PFSK-1 (cell line): Measurements from ENCODE around the gene B3GAT1.

Source experiments
- POLR2AphosphoS5 ChIP-seq: IDR thresholded peaks from 2 replicates; pipeline ENCODE4 v1.6.1; 2012; ENCODE audit warnings: low read depth, mild to moderate bottlenecking, control low read depth, low read length, moderate library complexity
- TF ChIP-seq, protein P1 (sequence below), 2 experiments: IDR thresholded peaks; 2 replicates each; pipeline versions ENCODE4 v1.6.1 to v1.8.0; 2011 to 2012; ENCODE audit warnings: low read depth in 2 of 2, low read length in 2 of 2, control low read depth in 1 of 2, inconsistent platforms in 1 of 2, mild to moderate bottlenecking in 1 of 2, moderate library complexity in 1 of 2; ENCODE audit not compliant: insufficient read depth in 1 of 2

- no peak for TF ChIP-seq POLR2AphosphoS5
- TF ChIP-seq, protein P1, sequence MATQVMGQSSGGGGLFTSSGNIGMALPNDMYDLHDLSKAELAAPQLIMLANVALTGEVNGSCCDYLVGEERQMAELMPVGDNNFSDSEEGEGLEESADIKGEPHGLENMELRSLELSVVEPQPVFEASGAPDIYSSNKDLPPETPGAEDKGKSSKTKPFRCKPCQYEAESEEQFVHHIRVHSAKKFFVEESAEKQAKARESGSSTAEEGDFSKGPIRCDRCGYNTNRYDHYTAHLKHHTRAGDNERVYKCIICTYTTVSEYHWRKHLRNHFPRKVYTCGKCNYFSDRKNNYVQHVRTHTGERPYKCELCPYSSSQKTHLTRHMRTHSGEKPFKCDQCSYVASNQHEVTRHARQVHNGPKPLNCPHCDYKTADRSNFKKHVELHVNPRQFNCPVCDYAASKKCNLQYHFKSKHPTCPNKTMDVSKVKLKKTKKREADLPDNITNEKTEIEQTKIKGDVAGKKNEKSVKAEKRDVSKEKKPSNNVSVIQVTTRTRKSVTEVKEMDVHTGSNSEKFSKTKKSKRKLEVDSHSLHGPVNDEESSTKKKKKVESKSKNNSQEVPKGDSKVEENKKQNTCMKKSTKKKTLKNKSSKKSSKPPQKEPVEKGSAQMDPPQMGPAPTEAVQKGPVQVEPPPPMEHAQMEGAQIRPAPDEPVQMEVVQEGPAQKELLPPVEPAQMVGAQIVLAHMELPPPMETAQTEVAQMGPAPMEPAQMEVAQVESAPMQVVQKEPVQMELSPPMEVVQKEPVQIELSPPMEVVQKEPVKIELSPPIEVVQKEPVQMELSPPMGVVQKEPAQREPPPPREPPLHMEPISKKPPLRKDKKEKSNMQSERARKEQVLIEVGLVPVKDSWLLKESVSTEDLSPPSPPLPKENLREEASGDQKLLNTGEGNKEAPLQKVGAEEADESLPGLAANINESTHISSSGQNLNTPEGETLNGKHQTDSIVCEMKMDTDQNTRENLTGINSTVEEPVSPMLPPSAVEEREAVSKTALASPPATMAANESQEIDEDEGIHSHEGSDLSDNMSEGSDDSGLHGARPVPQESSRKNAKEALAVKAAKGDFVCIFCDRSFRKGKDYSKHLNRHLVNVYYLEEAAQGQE (IDR thresholded peaks at IDR 0.05; ENCODE audit: insufficient read depth in 1 of 2, low read depth in 2 of 2, low read length in 2 of 2), result no peak
Measured at GRCh38 chr11:134369656-134370525, 42.2 kb downstream of the B3GAT1 start.
